ENCODE results near the gene BCL2L2. TPM values are rescaled to one million over a fixed set of nuclear protein-coding genes. Genes with fewer than 3 reads are reported as not detected.

The BCL2L2 gene
- total RNA-seq, 1 experiment from 2014 or later, result 18.2 TPM

- TF ChIP-seq ZSCAN18 (CRISPR knock-in tag; IDR thresholded peaks at IDR 0.05), result no peak
- TF ChIP-seq ZNF138 (CRISPR knock-in tag; conservative IDR thresholded peaks at IDR 0.05), result no peak
- peak; percentile 75 for TF ChIP-seq GABPB1 (CRISPR knock-in tag; IDR thresholded peaks at IDR 0.05)
- TF ChIP-seq AFF4 (CRISPR knock-in tag; IDR thresholded peaks at IDR 0.05; ENCODE audit: borderline replicate concordance), result no peak
- TF ChIP-seq FOXP4 (CRISPR knock-in tag; IDR thresholded peaks at IDR 0.05), result no peak
- TF ChIP-seq SOX15 (CRISPR knock-in tag; IDR thresholded peaks at IDR 0.05), result no peak
- TF ChIP-seq STAT6 (CRISPR knock-in tag; conservative IDR thresholded peaks at IDR 0.05; ENCODE audit: low read depth), result no peak
- no peak for TF ChIP-seq PRRX2 (CRISPR knock-in tag; IDR thresholded peaks at IDR 0.05)
- no peak for TF ChIP-seq PRDM15 (CRISPR knock-in tag; IDR thresholded peaks at IDR 0.05)
- peak; percentile 89; the same call in 1 of the 2 replicates for TF ChIP-seq PREB (CRISPR knock-in tag; IDR thresholded peaks at IDR 0.05; ENCODE audit: borderline replicate concordance)
- no peak for TF ChIP-seq ZBTB21 (CRISPR knock-in tag; IDR thresholded peaks at IDR 0.05; ENCODE audit: borderline replicate concordance)
- no peak for TF ChIP-seq TEAD1 (CRISPR knock-in tag; IDR thresholded peaks at IDR 0.05)
- TF ChIP-seq ERG (CRISPR knock-in tag; IDR thresholded peaks at IDR 0.05), result no peak
- no peak for TF ChIP-seq NFE2L1 (CRISPR knock-in tag; IDR thresholded peaks at IDR 0.05)
- no peak for TF ChIP-seq EMX1 (CRISPR knock-in tag; IDR thresholded peaks at IDR 0.05)
- no peak for TF ChIP-seq ZNF317 (CRISPR knock-in tag; IDR thresholded peaks at IDR 0.05; ENCODE audit: borderline replicate concordance, low read depth)
- 0 out of 2 replicates have a peak, but pooled peaks have one; percentile 41 for TF ChIP-seq ETV6 (CRISPR knock-in tag; IDR thresholded peaks at IDR 0.05)
- TF ChIP-seq ZNF219 (CRISPR knock-in tag; IDR thresholded peaks at IDR 0.05; ENCODE audit: borderline replicate concordance), result 0 out of 2 replicates have a peak, but pooled peaks have one; percentile 53
- TF ChIP-seq SP1 (CRISPR knock-in tag; conservative IDR thresholded peaks at IDR 0.05), result no peak
- TF ChIP-seq MXD4 (CRISPR knock-in tag; IDR thresholded peaks at IDR 0.05; ENCODE audit: borderline replicate concordance), result no peak
- TF ChIP-seq USF1 (CRISPR knock-in tag; IDR thresholded peaks at IDR 0.05), result peak; percentile 42; the same call in 1 of the 2 replicates
These were observed 4.7 kb upstream of the BCL2L2 start (continued) for GRCh38 chr14:23301969-23302289.

Measured in WTC11 (cell line).